ENCODE data around the gene ADISSP.

The ADISSP gene

GRCh38 chr20:3738111-3739053, 29.2 kb downstream of the ADISSP start:
- peak; percentile 47 for DNase-seq (ENCODE audit: low read depth)

GRCh38 chr20:3735768-3736167, 31.8 kb downstream of the ADISSP start:
- no peak for DNase-seq (ENCODE audit: low read depth)

- no peak for DNase-seq (ENCODE audit: low read depth)
Measured at GRCh38 chr20:3734111-3734843, 33.3 kb downstream of the ADISSP start.

GRCh38 chr20:3733119-3733995, 34.2 kb downstream of the ADISSP start:
- DNase-seq (ENCODE audit: low read depth), result no peak

GRCh38 chr20:3732327-3733118, 35.0 kb downstream of the ADISSP start, which contains the start of gene HSPA12B:
TSS of gene HSPA12B (plus strand) at chr20:3732685. CDS start at chr20:3738675, 5,990 bp downstream.
- no peak for DNase-seq (ENCODE audit: low read depth)

- no peak for DNase-seq (ENCODE audit: low read depth)
Measured at GRCh38 chr20:3731944-3732326, 35.6 kb downstream of the ADISSP start.

- no peak for DNase-seq (ENCODE audit: low read depth)
Measured at GRCh38 chr20:3730803-3731672, 36.5 kb downstream of the ADISSP start.

- no peak for DNase-seq (ENCODE audit: low read depth)
Measured at GRCh38 chr20:3729811-3730540, 37.6 kb downstream of the ADISSP start.

- no peak for DNase-seq (ENCODE audit: low read depth)
Measured at GRCh38 chr20:3729378-3729777, 38.2 kb downstream of the ADISSP start.

- no peak for DNase-seq (ENCODE audit: low read depth)
Measured at GRCh38 chr20:3728876-3729275, 38.7 kb downstream of the ADISSP start.

GRCh38 chr20:3728354-3728753, 39.2 kb downstream of the ADISSP start:
- no peak for DNase-seq (ENCODE audit: low read depth)

- DNase-seq (ENCODE audit: low read depth), result no peak
Measured at GRCh38 chr20:3727401-3728021, 40.0 kb downstream of the ADISSP start.

- DNase-seq (ENCODE audit: low read depth), result no peak
Measured at GRCh38 chr20:3724356-3724755, 43.2 kb downstream of the ADISSP start.

- no peak for DNase-seq (ENCODE audit: low read depth)
Measured at GRCh38 chr20:3723284-3723683, 44.3 kb downstream of the ADISSP start.

- no peak for DNase-seq (ENCODE audit: low read depth)
Measured at GRCh38 chr20:3721912-3722311, 45.6 kb downstream of the ADISSP start.

- no peak for DNase-seq (ENCODE audit: low read depth)
Measured at GRCh38 chr20:3720626-3721025, 46.9 kb downstream of the ADISSP start.

GRCh38 chr20:3720068-3720467, 47.5 kb downstream of the ADISSP start:
- DNase-seq (ENCODE audit: low read depth), result no peak

- no peak for DNase-seq (ENCODE audit: low read depth)
Measured at GRCh38 chr20:3719046-3719445, 48.5 kb downstream of the ADISSP start.

- peak; percentile 49 for DNase-seq (ENCODE audit: low read depth)
Measured at GRCh38 chr20:3716195-3716834, 51.2 kb downstream of the ADISSP start.

Data from amniotic epithelial cell (primary cell).